NCI-H1417 treated with DMSO at 0.1 percent for 48 hours (cell line): ENCODE data around the gene DEFB129.
"Not testable (repeated sequence)": the region's sequence is repeated elsewhere in the genome, so short reads cannot be mapped to it uniquely, and the experiment has no call there.

Experiments used
- DNase-seq: peaks from one replicate; lab custom pipeline; 2025; lab: John Stamatoyannopoulos, UW

The DEFB129 gene

DNA sequence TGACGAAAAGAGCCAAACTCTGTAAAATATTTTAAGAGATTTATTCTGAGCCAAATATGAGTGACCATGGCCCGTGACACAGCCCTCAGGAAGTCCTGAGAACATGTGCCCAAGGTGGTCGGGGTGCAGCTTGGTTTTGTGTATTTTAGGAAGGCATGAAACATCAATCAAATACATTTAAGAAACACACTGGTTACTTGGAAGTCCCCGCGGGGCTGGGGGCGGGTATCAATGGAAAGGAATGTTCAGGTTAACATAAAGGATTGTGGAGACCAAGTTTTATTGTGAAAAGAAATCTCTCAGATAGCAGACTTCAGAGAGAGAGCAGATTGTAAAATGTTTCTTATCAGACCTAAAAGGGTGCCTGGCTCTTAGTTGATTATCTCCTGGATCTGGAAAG, 26.4 kb downstream of the DEFB129 start:
- not testable (repeated sequence) for DNase-seq

DNA sequence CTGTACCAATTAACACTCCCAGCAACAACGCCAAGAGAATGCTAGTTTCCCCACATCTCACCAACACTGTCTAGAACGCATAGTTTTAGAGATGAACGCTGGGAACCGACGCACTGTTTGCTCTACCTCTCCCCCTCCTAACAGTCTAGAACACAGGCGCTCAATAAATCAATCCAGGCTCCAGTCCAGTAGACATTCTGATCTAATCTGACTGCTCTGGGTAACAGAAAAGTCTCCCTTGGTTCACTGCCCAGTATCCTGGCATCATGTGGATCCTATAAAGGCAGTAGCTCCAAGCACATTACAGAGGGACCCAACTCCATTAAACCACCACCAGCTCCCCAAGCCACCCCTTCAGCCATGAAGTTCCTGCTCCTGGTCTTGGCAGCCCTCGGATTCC, 30.4 kb downstream of the DEFB129 start, which contains the start of gene DEFB132:
Gene DEFB132, plus strand, starts transcription at position 306 of the 400 bp plus-strand sequence. Its CDS starts 55 bp downstream, at position 361.
- DNase-seq = no peak

DNA sequence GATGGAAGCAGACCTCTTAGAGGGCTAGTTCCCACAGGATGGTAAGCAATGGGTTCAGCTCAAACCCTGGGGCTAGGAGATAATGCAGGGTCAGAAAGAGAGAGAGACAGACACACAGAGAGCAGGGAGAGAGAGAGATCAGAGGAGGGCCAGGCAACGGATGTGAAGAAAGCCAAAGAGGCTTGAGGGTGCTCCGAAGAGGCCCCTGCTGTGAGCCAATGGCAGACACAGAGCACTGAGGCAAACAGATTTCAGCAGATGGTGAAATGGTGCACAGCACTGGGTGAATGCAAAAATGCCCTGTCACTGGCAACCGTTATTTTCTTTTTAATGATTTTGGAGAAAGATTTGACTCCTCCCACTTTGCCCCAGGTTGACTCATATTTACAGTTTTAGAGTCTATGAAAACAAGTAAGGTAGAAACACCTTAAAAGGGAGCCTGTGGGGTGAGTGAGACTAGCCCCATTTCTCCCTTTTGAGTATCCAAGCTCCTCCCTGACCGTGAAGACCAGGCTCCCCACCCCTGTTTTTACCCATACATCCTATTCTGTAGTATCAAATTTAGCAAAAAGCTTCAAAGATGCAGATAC, 31.3 kb downstream of the DEFB129 start:
- no peak for DNase-seq

DNA sequence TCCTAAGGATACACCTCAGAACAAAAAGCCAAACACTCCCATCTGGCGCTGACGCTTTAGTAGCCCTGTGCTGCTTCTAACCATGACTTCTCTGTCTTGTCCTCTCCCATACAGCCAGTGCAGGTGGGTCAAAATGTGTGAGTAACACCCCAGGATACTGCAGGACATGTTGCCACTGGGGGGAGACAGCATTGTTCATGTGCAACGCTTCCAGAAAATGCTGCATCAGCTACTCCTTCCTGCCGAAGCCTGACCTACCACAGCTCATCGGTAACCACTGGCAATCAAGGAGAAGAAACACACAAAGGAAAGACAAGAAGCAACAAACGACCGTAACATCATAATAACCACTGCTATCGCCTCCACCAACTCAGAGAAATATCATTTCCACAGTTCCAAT, 31.9 kb downstream of the DEFB129 start:
- no peak for DNase-seq

DNA sequence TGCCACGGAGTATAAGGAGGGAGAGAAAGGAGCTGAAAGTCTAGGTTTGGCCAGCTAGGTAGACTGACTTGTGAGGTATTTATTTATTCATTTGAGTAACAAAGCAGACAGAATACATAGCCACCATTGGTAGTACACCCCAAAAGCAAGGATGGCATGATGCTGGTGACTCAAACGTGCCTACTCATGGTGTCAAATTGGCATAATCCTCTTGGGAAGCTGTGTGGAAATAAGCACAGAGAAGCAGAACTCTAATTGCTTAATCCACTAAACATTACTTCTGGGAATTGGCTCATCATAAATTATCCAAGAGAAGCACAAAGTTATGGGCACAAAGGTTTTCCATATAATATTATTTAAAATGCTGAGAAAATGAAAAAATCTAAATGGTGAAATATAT, 32.9 kb downstream of the DEFB129 start:
- no peak for DNase-seq

DNA sequence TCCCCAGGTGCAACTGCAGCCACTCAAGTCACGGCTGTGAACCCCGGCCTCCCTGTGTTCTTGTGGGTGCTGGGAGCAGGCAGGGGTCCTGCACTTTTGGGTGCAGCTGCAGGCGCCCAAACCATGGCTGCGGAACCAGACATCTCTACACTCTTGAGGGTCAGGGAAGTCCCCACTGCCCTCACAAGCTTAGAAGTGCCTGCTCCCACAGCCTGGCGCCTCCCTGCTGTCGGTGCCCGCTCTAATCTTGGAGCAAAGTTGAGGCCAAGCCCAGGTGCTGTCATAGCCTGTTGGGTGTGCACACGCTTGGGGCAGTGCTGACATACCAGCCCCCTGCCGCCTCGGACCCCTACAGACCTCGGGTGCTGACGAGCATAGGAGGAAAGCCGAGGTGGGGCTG, 36.6 kb downstream of the DEFB129 start:
- no peak for DNase-seq

DNA sequence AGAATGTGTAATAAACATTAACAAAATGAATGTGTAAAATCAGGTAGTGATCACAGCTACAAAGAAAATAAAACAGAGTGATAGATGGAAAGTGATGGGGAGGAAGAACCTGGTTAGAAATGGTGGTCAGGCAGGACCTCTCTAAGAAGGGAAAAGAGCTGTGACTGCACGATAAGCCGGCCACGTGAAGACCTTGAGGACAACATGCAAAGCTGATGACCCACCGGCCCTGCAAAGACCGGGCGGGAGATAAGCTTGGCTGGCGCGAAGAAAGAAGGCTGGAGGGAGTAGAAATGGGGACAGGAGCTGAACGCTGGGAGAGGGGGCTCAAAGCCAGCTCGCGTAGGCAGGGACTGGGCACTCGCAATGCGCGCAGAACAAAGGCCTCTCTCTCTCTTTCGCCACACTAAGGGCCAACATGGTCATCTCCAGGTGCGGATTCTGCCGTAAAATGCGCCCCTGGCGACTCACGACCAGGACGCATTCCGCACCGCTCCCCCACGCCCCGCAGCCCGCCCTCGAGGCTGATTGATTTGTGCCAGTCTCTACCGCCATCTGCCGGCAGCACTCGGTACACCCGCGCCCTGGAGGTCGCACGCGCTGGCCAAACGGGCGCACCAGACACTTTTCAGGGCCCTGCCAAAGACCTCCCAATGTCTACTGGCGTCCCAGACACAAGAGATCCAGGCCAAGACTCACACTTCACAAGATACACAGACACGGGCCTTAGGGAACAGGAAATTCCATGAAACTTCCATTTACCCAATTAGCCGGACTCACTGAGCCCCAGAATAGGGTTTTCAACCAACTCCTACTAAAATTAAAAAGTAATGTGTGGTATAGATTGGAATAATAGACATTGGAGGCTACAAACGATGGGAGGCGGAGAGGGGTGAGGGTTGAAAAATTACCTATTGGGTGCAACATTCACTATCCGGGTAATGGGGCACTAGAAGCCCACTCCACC, 39.8 kb downstream of the DEFB129 start:
- DNase-seq = peak; percentile 52

DNA sequence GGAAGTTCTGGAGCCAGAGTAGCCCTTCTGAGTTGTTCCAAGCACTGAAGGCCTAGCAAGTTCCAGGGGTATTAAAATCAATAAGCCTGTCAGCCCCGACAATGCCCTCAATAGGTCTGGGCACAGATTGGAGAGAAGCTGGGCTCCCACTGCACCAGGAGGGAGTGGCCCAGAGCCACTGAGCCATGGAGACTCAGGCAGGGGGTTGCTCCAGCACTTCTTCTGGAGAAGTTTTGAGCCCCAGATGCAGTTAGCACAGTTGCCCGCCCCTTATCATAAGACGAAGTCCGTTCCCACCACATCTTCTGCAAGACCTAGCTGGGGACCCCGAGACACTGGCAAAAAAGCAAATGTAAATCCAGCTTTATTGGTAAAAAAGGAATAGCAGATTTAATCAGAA, 43.5 kb downstream of the DEFB129 start:
- no peak for DNase-seq

DNA sequence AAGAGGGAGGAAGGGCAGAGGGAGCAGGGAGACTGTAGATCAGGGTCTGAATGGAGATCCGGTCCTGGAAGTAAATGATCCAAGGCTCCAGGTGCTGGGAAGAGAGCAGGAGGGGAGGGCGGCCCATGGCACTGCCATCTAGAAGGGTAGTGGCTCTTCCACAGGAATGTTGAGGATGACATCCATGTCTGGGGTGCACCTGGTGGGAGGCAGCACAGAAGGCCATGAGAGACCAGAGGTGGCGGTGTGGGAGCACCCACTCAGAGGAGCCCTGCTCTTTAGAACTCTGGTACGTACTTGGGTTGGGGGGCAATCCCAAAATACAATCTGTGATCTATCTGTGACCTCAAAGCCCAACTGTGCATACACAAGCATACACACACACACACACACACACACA, 44.0 kb downstream of the DEFB129 start:
- DNase-seq = no peak

DNA sequence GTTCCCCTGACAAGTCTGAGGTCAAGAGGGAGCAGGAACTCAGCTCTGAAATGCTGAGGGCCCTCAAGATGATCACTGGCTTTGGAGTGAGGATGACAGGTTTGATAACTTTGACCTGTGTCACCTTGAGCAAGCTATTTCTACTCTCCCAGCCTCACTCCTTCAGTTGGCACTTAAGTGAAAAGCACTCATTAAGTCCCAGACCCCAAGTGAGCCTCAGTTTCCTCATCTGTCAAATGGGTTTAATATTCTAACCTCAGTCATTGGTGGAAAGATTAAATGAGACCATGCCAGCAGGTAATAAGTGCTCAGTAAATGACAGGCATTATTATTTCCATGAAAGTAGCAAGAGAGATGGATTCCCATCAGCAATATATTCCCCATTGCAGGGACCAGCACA, 44.5 kb downstream of the DEFB129 start:
- no peak for DNase-seq

DNA sequence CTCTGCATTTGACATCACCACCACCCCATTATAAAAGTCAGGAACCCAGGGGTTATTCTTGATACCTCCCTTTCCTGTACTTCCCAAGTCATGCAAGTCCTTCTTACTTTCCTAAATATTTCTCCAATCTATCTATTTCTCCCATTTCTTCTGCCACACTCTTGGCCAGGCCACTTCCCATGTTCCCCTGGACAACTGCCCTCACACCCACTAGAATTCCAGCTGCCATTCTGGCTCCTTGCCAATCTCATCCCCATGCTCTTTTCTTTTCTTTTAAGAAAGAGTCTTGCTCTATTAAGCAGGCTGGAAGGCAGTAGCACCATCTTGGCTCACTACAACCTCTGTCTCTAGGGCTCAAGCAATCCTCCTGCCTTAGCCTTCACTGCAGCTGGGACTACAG, 45.7 kb downstream of the DEFB129 start:
- DNase-seq = no peak

DNA sequence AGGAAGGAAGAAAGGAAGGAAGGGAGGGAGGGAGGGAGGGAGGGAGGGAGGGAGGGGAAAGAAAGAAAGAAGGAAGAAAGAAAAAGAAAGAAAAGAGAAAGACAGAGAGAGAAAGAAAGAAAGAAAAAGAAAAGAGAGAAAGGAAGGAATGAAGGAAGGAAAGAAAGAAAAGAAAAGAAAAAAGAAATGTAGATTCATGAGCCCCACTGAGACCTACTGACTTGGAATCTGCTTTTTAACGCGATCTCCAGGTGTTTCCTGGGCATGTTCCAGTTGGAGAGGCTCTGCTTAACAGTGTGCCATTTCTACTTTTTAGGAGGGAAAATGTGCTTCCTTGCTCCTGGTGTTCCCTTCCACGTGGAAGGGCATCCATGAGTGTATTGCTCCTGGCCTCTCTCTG, 46.8 kb downstream of the DEFB129 start:
- DNase-seq = no peak

DNA sequence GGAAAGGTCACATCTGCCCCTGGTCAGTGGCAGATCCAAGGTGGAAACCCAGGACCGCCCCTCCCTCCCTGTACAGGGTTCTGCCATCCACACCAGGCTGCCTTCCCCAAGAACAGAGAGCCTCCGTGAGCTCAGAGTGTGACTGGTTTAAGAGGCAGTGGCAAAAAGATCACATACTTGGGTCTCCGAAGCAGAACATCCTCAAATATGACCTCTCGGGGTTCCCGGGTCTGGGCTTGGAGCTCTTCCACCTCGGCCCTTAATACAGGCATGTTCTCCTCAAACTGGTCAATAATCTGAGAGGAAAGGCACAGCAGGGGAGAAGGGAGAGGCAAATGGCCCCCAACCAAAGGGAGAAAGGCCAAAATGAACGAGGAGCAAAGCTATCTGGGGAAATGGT, 48.7 kb downstream of the DEFB129 start:
- DNase-seq = no peak

DNA sequence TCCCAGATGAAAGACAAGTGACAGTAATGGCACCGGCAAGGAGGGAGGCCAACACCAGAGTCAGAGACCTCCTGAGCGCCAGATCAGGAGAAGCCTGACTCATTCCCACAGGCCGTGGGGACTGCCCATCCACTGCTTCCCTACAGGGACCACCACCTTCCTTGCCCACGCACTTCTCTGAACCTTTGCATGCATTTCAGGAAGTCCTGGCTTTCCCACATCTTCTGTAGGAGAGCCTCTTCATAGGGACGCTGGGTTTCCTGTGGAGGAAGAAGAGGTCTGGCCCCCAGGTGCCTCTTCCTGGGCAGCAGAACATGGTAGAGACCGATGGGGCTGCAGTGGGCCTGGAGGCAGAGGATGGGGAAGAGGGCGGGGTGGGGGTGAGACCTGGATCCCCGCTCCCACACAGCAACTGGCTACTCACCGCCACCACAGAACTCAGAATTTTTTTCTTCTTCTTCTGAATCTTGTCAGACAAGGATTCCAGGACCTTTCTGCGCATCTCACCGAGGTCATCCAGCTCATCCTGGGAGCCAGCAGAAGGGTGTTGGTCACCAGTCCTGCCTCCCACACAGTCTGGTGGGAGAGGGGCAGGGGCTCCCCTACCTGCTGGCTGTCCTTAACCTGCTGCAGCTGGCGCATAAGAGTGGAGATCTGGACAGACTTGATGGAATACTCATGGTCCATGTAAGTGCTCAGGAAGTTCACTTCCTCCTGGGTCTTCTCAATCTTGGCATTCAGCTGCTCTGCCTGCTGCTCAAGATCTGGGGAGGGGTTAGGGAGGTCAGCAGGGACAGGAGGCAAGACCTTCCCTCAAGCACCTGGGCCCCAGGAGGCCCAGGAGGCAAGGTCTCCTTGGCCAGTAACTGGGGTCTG, 49.8 kb downstream of the DEFB129 start:
- DNase-seq = no peak

DNA sequence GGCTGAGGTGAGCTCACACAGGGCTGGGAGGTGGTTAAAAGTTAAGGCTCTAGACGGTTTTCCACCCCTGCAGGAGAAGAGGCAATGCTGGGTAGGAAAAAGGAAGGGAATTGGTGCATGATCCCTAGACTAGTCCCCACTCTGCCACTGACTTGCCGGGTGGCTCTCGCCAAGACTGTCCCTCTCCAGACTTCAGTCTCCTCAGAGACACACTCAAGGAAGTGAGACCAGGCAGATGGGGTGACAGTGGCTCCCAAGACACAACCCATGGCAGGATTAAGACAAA, 50.4 kb downstream of the DEFB129 start:
- DNase-seq = no peak

DNA sequence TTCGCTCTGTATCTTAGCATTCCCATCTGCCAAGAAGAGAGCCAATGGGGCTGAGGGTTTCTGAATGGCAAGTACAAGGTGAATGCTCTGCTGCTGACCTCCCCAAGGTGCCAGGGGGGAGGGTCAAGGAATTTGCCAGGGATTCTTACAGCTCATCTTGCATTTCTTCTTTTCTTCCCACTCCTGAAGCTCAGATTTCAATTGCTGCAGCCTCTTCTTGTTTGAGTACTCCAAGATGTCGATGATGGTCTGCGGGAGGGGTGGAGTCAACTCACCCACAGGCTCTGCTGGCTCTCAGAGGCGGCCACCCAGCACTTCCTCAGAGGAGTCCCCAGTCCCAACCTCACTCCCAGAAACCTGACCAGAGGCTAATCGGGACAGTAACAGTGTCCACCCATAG, 51.1 kb downstream of the DEFB129 start:
- no peak for DNase-seq

DNA sequence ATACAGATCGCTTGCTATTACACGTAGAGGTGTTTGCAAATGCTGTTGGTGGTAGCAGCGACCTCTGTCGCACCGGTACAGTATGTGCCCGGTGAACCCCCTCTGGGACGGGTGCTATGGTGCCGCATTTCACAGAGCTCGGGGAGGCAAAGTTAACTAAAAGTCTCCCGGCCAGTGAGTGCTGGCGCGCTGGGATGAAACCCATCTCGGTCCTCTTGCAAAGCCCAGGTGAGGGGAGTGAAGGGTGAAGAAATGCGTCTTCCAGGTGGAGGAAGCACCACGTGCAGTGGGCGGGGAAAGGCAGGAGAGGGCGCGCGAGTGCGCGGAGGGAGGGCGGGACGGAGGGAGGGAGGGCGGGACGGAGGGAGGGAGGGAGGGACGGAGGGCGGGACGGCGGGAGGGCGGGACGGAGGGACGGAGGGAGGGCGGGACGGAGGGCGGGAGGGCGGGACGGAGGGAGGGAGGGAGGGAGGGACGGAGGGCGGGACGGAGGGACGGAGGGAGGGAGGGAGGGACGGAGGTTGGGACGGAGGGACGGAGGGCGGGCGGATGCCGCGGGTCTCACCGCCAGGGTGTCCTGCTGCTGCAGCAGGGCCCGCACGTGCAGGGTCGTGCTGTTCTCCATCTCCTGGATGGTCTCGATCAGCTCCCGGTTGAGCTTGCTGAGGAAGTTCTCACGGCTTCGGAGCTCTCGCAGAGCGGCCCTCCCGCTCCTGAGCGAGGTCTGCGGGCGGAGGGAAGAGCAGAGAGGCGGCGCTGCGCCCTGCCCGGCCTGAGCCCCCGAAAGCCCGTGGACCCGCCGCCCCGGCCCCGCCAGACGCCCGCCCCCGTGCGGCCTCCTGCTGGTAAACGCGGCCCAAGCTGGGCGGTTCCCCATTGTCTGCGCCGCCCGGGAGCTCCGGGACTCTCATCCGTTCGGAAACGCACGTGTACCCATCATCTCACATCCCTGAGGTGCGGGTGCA, 51.8 kb downstream of the DEFB129 start:
- DNase-seq = no peak
